NCI-H446 treated with DMSO at 0.1 percent for 48 hours (cell line): ENCODE measurements around the gene PHETA2.
"Not testable (repeated sequence)": the region's sequence is repeated elsewhere in the genome, so short reads cannot be mapped to it uniquely, and the experiment has no call there.

ENCODE experiments used
- DNase-seq: peaks from one replicate; lab custom pipeline; 2025; lab: John Stamatoyannopoulos, UW

Gene PHETA2

DNA sequence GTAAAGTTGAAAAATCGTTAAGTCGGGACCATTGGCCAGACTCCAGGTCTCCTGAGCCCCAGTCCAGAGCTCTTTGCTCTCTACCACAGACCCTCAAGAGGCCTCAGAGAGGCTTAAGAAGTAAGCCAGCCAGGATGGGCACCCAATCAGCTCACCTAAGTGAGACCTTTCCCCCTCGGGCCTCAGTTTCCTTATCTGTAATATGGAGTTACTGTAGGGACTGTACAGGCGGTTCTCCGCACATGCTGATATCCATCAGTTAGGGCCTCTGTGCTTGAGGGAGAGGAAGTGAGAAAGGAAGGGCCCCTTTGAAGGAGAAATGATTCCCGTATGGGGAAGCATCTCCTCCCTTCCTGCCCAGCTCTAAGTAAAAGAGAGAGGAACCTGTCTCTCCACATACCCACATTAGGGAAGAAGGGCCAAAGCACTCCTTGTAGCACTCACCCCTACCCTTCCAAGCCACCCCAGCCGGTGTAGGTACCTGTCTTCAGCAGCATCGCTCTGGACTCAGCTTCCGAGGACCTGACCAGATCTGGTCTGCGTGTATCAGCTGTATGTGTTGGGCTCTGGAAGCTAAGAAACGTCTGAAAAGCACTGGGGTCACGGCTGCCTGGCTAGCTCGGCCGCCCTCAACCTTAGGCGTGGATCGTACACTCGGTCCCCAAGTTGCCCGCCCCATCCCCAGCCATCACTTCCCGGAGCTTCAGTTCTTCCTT is 4.1 kb upstream of the PHETA2 start:
- DNase-seq: no peak

DNA sequence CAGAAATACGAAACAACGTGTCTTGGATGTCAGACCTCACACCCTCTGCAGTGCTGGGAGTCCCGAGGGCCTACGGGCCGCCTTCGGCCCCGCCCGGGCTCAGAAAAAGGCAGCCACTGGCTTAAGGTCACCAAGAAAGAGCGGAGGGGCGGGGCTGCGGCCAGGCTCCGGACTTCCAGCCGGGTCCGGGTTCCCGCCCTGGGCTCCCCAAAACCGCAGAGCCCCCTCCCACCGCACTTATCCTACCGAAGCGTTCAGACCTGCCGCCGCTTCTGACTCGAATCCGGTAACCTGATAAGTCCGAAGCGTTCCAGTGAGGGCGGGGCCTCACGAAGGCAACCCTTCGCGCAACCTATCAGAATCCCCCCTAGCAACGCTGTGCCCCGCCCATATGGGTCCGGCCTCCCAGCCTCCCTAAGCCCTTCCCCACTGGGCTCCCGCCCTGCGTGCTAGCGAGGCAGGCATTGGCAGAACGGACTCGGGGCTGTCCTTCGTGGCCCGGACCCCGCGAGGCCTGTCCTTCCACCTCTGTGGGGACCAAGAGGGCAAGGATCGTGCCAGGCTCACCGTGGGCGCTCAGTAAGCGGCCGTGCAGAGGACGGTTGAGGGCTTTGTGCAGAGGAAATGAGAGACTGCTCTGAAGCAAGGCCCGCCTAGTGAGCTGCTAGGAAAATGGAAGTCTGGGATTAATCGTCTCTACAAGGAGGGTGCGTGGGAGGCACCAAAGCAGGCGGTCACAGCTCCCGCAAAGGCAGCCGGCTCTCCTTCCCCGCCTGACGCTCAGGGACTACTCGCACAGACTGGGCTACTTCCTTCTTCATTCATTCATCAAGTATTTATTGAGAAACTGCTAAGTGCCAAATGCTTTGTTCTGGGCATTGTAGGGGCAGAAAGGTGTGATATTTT is 3.3 kb upstream of the PHETA2 start, which contains the start of gene NAGA:
NAGA (minus strand) TSS at position 296 of the 906 bp plus-strand sequence. CDS start 515 bp downstream, outside the sequence.
- peak; percentile 85 for DNase-seq

DNA sequence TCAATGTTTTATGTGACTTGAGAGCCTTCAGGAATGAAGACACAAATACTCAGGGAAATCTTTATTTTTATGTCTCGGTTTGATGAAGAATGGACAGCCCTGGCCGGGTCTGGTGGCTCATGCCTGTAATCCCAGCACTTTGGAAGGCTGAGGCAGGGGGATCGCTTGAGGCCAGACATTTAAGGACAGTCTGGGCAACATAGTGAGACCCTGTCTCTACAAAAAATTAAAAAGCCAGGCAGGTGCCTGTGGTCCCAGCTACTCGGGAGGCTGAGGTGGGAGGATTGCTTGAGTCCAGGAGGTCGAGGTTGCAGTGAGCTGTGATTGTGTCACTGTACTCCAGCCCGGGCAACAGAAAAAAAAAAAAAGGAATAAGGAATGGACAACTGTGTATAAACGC is 2.5 kb upstream of the PHETA2 start:
- DNase-seq: not testable (repeated sequence)

DNA sequence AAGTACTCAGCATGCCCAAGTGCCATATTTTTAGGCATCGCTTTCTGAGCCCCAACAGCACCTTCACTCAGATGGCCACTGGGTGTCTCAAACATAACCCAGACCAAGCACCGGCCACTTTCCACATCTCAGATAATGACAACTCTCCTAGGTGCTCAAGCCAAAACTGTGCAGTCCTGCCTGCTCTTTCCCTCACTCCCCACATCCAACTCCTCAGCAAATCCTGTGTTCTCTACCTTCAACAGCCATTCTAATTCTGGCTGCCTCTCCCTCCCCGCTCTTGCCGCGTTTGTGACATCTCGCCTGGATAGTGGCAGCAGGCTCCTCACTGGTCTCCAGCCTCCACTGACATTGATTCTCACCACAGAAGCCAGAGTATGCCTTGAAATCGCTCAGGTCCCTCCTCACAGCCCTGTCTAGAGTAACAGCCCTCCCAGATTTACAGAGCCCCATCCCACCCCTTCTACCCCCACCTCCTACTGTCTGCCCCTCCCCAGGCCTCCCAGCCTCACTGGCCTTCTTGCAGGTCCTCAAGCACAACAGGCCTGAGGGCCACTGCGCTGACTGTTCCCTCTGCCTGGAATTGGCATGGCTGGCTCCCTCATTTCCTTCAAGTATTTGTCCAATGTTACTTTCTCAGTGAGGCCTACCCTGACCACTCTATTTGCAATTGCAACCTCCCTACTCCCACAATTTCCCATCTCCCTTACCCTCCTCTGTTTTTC is 1.3 kb upstream of the PHETA2 start:
- DNase-seq: no peak

DNA sequence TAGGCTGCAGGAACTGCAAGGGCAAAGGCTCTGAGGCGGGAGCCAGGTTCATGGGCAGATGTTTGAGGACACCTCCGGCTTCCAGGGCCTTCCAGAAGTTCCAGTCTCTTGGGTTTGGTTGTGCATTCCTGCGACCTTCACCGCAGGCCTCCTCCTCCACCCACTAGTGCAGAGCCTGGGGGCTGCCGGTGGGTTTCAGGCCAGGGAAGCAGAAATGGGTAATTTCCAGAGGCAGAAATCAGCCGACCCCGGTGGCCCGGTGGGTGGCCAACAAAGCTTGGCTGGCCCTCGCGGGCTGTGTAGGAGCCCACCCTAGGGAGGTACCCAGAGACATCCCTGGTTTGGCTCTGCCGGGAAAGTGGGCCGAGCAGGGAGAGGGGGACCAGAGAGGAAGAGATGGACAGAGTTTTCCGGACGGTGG is 417 bp upstream of the PHETA2 start:
- no peak for DNase-seq

DNA sequence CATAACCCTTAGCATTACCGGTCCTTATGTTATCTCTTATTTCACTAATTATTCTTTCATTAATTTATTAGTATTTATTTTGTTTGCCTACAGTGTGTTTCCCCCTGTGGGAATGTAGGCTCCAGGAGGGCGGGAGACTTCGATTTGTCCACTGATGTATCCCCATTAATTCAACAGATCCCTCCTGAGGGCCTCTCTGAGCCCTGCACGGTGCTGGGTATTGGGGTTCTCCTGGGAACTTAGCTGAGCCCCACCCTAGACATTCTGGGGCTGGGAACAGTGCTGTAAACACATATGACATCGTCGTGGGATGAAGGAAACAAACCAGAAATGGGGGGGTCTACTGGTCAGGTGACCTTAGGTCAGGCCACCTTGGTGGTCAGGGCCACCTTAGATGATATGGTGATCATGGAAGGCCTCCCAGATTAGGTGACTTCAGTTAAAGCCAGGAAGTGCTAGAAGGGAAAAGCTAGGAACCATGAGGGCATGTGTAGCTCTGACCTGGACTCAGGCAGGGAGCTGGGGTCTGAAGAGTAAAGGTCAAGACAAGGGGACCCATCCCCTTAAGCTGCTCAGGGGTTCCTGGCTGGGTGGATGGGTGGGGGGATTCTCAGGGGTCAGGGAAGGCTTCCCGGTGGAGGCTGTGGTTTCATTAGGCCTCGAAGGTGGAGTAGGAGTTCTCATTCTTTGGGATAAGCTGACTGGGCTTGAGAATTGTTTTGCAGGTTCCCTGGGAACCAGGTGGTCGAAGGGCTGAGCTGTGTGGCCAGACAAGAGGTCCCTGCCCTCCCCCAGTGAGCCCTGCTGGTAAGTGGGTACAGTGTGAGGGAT is 1.0 kb downstream of the PHETA2 start:
- no peak for DNase-seq

DNA sequence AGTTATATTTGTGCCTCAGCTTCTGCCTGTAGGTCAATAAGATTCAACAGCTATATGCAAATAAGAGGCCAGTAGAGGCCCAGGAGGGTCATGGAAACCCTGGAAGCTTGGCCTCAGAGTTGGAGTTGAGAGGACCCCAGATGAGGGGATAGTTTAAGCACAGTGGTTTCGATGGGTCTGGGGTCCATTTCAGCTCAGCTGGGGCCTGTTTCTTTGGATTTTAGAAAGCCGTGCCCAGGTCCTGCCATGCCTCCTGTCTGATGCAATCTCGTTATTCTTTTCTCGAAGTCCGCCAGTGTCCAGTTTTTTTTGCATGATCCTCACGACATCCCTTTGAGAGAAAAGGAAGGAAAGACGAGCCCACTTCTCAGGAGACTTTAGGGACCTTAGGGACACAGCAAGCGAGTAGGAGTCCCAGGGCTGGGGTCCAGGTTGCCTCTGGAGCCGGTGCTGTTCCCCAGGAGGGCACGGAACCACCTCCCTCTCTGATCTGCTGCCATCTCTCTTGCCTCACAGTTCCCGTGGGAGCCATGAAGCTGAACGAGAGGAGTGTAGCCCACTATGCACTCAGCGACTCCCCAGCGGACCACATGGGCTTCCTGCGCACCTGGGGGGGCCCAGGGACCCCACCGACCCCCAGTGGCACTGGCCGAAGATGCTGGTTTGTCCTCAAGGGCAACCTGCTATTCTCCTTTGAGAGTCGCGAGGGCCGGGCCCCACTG is 2.9 kb downstream of the PHETA2 start:
- no peak for DNase-seq

DNA sequence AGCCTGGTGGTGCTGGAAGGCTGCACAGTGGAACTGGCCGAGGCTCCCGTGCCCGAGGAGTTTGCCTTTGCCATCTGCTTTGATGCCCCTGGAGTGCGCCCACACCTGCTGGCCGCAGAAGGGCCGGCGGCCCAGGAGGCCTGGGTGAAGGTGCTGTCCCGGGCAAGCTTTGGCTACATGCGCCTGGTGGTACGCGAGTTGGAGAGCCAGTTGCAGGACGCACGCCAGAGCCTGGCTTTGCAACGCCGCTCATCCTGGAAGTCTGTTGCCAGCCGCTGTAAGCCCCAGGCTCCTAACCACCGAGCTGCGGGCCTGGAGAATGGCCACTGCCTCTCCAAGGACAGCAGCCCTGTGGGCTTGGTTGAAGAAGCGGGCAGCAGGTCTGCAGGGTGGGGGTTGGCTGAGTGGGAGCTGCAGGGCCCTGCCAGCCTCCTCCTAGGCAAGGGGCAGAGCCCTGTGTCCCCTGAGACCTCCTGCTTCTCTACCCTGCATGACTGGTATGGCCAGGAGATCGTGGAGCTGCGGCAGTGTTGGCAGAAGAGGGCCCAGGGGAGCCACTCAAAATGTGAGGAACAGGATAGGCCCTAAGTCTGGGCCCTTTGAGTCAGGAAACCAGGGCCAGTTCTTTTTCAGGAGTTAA is 3.6 kb downstream of the PHETA2 start:
- DNase-seq: no peak

DNA sequence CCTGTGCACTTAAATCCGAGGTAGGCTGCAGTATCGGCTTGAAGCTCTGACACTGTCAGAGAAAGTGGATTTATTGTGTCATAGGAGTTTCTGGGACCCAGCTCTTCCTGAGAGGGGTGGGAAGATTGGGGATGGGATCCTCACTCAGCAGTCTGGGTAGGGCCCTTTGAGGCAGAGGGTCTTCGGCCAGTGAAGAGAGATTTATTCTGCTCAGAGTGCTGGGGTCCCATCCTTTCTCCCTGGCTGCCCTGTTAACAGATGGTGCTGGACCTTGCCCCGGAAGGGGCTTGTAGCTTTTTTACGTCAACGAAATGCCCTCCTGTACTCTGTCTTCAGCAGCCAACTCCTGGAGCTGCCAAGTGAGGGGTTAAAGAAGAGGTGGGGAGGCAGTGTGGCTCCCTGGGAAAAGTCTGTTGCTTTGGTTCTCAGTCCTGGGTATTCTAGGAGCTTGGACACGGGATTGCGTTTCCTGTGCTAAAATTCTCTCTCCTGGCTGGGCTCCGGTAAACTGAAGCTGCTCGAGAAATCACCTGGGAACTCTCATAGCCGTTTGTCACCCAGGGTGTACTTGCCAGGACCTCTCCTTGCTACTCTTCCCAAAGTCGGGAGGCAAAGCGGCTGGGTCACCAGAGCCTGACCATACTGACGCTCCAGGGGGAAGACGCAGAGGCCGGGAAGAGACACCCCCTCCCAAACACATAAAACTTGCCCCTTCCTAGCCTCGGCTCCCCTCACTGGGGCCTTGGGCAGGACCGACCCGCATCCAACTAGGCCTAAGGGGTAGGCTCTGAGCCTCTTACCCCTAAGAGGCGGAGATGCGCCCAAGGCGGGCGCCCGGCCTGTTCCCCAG is 4.6 kb downstream of the PHETA2 start:
- DNase-seq: no peak

DNA sequence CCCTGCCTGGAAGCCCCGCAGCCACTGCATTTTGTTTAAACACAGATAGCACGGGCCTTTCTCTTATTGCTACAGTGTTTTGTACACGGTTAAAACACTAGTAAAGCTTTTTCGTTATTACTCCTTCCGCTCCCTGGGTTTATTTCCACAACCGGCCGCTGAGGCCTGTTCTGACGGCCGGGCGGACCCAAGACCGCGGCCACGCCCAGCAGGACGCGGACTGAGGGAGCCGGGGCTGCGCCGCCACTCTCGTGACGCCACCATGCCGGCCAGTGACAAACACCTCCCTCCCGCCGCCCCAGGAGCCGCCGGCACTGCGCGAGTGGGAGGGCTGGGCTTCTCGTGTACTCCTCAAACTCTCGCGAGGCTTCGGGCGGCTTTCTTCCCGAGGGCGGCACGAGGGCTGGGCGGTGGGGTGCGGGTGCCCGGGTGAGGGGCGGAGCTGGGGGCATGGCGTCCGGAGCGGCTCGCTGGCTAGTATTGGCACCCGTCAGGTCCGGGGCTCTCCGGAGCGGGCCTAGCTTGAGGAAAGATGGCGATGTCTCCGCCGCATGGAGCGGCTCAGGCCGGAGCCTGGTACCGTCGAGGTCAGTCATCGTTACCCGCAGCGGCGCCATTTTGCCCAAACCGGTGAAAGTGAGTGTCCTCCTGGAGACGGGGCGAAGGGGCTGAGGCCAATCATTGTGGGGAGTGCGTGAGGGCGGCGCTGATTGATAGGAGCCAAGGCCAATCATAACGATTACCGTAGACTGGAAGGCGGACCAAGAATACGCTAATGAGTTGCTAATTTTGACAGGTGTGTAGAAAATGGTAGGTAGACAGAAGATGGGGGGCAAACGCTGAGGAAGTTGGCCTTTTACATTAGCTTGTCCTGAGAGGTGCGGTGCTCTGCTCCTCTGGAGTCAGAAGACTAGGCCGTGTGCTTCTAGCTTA is 5.5 kb downstream of the PHETA2 start, which contains the start of gene SMDT1:
SMDT1 (plus strand) TSS at position 382 of the 933 bp plus-strand sequence; CDS start at position 451, 69 bp downstream.
- peak; percentile 94 for DNase-seq

DNA sequence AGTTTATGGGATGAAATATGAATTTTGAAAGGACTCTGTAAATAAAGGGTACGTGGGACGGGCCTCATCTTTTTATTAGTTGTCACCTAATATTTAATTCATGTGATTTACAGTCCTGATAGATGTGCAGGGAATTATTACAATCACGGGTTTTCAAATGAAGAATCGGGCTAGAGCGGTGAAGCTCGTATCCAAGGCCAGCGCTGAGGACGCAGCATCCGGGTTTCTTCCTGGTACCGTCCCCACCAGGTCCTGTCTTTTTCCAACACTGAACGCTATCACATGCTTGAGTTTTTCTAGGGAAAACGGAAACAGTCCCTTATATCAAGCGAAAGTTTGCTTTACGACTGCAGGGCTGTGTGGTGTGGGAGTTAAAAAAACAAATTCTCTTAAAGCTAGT is 6.2 kb downstream of the PHETA2 start:
- no peak for DNase-seq

DNA sequence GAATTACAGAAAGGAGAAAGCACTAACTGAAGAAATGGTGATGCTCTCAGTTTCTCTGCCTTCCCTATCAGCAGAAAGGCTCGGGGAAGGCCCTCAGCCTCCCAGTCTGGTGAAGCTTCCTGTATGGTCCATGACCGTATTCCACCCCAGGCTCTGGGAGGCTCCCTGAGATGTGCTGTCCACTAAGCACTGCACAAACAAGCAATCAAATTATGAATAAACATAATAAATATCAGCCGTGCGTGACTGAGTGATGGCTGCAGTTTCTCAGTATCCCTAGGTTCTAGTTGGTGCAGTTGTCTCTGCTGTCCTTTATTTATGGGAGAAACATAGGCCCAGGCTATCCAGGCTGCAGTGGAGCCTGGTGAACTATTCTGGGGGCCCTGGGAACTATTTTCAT is 9.1 kb downstream of the PHETA2 start:
- no peak for DNase-seq

DNA sequence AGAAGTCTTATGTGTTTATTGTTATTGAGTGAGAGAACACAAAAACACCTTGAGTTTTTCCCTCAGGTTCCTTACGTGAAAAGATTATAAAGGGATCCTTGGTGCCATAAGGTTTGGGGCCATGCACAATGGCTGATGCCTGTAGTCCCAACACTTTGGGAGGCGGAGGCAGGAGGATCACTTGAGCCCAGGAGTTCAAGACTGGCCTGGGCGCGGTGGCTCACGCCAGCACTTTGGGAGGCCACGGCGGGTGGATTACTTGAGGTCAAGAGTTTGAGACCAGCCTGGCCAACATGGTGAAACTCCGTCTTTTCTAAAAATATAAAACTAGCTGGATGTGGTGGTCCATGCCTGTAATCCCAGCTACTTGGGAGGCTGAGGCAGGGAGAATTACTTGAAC is 10.8 kb downstream of the PHETA2 start:
- no peak for DNase-seq

DNA sequence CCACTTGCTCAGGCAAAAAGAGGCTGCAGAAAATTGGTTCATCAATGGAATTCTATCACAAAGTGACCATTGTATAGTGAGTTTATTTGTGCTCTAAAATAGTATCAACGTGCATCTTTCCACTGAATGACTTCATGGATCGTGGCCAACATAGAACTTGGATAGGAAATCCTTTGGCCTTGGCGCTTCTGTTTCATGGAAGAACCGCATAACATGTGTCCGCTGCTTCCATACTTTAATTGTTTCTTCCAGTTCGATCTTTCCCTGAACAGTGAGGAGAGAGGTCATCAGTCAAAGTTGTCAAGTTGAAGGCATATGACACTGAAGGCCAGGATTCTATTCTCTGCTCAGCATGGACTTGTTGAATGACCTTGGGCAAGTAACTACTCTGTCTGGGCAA is 12.0 kb downstream of the PHETA2 start:
- DNase-seq: no peak

DNA sequence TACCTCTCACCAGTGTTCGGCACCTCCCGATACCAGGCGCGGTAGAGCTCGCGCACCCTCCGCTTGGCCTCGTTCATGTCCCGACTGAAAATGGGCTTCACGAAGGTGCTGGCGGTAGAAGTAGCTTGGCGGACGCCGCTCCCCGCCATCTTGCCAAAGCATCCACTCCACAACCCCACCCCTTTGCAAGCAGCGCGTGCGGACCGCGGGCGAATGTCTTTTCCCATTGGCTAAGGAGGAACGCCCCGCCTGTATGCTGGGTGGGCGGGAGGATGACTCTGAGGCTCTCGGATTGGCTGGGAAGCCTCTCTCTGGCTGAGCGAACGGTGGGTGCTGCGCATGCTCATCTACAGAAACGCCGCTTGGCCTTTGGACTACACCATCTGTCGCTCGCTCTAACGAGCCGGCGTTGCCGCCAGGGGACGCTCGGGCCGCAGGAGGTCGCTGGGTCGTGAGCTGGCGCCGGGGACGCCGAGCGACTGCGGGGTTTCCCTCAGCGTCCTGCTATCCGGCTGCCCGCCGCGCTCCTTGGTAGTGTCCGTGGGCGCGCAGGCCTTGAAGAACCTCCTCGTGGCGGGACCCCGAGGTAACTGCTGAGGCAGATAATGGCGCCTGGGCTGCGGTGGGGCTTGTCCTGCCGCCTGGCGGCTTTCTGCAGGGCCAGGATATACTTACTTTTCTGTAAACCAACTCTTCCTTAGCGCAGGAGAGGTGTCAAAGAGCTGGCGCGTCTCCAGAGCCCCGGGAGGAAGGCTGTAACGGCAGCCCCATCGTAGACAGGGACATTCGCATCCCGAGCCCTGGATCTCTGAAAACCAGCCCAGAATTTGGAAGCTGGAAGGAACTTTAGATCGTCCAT is 16.8 kb downstream of the PHETA2 start, which contains the start of gene NDUFA6:
NDUFA6 (minus strand) TSS at position 177 of the 859 bp plus-strand sequence; CDS start at position 149, 28 bp downstream.
- DNase-seq: peak; percentile 99

DNA sequence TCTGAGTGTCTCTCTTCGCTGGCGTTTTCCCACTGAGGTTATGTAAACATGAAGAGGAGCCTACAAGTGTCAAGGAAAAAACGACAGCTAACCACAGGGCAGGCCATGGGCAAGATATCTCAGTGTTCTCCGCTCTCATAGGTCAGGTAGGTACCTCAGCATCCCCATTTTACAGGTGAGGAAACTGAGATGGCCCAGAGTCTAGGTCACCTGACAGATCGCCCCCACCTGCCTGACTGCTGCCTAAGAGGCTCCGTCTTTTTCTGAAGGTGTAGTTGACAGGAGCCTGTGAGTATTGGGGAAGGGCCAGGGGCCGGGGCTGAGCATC is 17.4 kb downstream of the PHETA2 start:
- no peak for DNase-seq

DNA sequence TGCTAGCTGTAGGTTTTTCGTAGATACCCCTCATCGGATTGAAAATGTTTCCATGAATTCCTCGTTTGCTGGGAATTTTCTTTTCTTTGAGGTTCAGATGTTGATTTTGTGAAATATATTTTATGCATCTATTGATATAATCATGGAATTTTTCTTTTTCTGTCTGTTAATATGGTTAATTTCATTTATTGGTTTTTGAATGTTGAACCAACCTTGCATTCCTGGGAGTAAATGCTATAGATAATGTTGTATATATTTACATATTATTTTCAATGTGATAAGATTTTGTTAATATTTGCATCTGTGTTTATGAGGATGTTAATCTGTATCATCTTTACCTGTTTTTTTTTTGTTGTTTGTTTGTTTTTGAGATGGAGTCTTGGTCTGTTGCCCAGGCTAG is 27.2 kb downstream of the PHETA2 start:
- DNase-seq: no peak
